ENCODE data around the gene MRPS27.

- TF ChIP-seq FOS (IDR thresholded peaks at IDR 0.05; ENCODE audit: low read depth, low read length) (no peak), POLR2A (IDR thresholded peaks at IDR 0.05; ENCODE audit: low read depth, low read length) (no peak), CTCF (conservative IDR thresholded peaks at IDR 0.05; ENCODE audit: low read depth, low read length) (no peak), USF2 (IDR thresholded peaks at IDR 0.05; ENCODE audit: low read depth, low read length) (no peak), MXI1 (IDR thresholded peaks at IDR 0.05; ENCODE audit: borderline replicate concordance, low read depth, low read length) (no peak), NFE2L2 (IDR thresholded peaks at IDR 0.05; ENCODE audit: low read depth, low read length) (no peak), SMC3 (IDR thresholded peaks at IDR 0.05; ENCODE audit: low read depth, low read length) (no peak), CEBPB (IDR thresholded peaks at IDR 0.05; ENCODE audit: low read depth, low read length) (no peak), BHLHE40 (IDR thresholded peaks at IDR 0.05; ENCODE audit: low read depth, low read length) (no peak), RFX5 (IDR thresholded peaks at IDR 0.05; ENCODE audit: low read depth, low read length) (no peak), RCOR1 (IDR thresholded peaks at IDR 0.05; ENCODE audit: insufficient replicate concordance, low read length) (no peak)
Measured at GRCh38 chr5:72359886-72360285, 39.8 kb upstream of the MRPS27 start.
